Karpas-422 (cell line): ENCODE measurements around the gene CST9L. TPM values are rescaled to one million over a fixed set of nuclear protein-coding genes. Genes with fewer than 3 reads are reported as not detected.

Experiments used
- DNase-seq: peaks from one replicate; pipeline ENCODE4 v3.0.0-alpha.2; 2015
- H2AFZ ChIP-seq: fragments of 200-600 bp; sonication (generic); 2 replicates; pipeline ENCODE4 v1.6.1; 2014; ENCODE audit warnings: antibody characterized with exemption, low read length, mixed read lengths
- H3K27ac ChIP-seq: fragments of 200-600 bp; sonication (generic); 2 replicates; pipeline ENCODE4 v1.5.1; 2014; ENCODE audit warnings: mild to moderate bottlenecking, low read length, moderate library complexity
- H3K27me3 ChIP-seq: fragments of 200-600 bp; sonication (generic); 2 replicates; pipeline ENCODE4 v1.6.1; 2014; ENCODE audit warnings: low read length, mixed read lengths
- H3K36me3 ChIP-seq: fragments of 200-600 bp; sonication (generic); 2 replicates; pipeline ENCODE4 v1.6.1; 2014; ENCODE audit warnings: low read length, mixed read lengths; ENCODE audit not compliant: insufficient read depth
- H3K4me1 ChIP-seq: fragments of 200-600 bp; sonication (generic); 2 replicates; pipeline ENCODE4 v1.6.1; 2014; ENCODE audit warnings: mild to moderate bottlenecking, low read length, mixed read lengths
- H3K4me2 ChIP-seq: fragments of 200-600 bp; sonication (generic); 2 replicates; pipeline ENCODE4 v1.6.1; 2014; ENCODE audit warnings: low read length, low read depth, mild to moderate bottlenecking; ENCODE audit not compliant: poor library complexity, severe bottlenecking
- H3K4me3 ChIP-seq: fragments of 200-600 bp; sonication (generic); 2 replicates; pipeline ENCODE4 v1.5.1; 2014; ENCODE audit warnings: mild to moderate bottlenecking, antibody characterized with exemption, low read length, mixed read lengths
- H3K79me2 ChIP-seq: fragments of 200-600 bp; sonication (generic); 2 replicates; pipeline ENCODE4 v1.6.1; 2014; ENCODE audit warnings: mild to moderate bottlenecking, low read length, mixed read lengths
- H3K9ac ChIP-seq: fragments of 200-600 bp; sonication (generic); 2 replicates; pipeline ENCODE4 v1.6.0; 2014; ENCODE audit warnings: low read length
- H3K9me2 ChIP-seq: fragments of 200-600 bp; sonication (generic), shearing (Covaris generic); replicated peaks from 2 replicates; pipeline ENCODE4 v1.6.0; 2014; ENCODE audit warnings: mild to moderate bottlenecking, low read length, moderate library complexity; ENCODE audit not compliant: insufficient read depth
- H3K9me3 ChIP-seq: fragments of 300-700, 200-600 bp; sonication (generic); 2 replicates; pipeline ENCODE4 v1.6.1; 2014; ENCODE audit warnings: low read length, mixed read lengths
- H4K20me1 ChIP-seq: fragments of 200-600 bp; sonication (generic); 2 replicates; pipeline ENCODE4 v1.6.1; 2014; ENCODE audit warnings: mild to moderate bottlenecking, antibody characterized with exemption, low read length, low read depth; ENCODE audit not compliant: insufficient read depth
- total RNA-seq: library from RNA; depleted of rRNA; stranded (reverse); fragments of >200 nt; shearing (Covaris generic); gene quantifications from 2 replicates; pipeline ENCODE4 v1.2.3, GENCODE V29; 2014; ENCODE audit warnings: low replicate concordance

CST9L gene
- total RNA-seq, 1 experiment from 2014 or later: not detected

- H3K4me2 ChIP-seq: no peak within 1 kb of the TSS
Observed at GRCh38 chr20:23605867-23606651, 37.8 kb upstream of the CST9L start, which contains the start of gene CST9. TSS of gene CST9 (minus strand) at chr20:23605917. CDS start at chr20:23605864, 53 bp downstream.

GRCh38 chr20:23604306-23604705 is 36.0 kb upstream of the CST9L start:
- Histone ChIP-seq H3K9me3 (no peaks in the 10 kb centered on the region), H3K4me3 (no peak overlapping the region), H3K36me3 (no peaks in the 10 kb centered on the region), H4K20me1 (no peaks in the 10 kb centered on the region), H2AFZ (no peak overlapping the region), H3K9me2 (no peaks in the 10 kb centered on the region), H3K79me2 (no peaks in the 10 kb centered on the region), H3K9ac (no peak overlapping the region), H3K4me2 (no peak overlapping the region), H3K27ac (no peak overlapping the region), H3K27me3 (no peaks in the 10 kb centered on the region), H3K4me1 (peaks cover 26% of the 10 kb centered on the region)
- DNase-seq: no peak

More at GRCh38 chr20:23605867-23606651, 37.8 kb upstream of the CST9L start, which contains the start of gene CST9:
- H3K9me3 ChIP-seq: no peaks in the 10 kb centered on the region
- H4K20me1 ChIP-seq: no peaks in the 10 kb centered on the region
- no peak within 1 kb of the TSS for H3K9ac ChIP-seq
- no peak within 1 kb of the TSS for H3K4me3 ChIP-seq
- H2AFZ ChIP-seq: no peak within 1 kb of the TSS
- no peaks in the 10 kb centered on the region for H3K36me3 ChIP-seq
- no peak for DNase-seq
- no peaks in the 10 kb centered on the region for H3K27me3 ChIP-seq
- H3K4me1 ChIP-seq: peaks cover 23% of the 10 kb centered on the region
- H3K79me2 ChIP-seq: no peaks in the 10 kb centered on the region
- H3K9me2 ChIP-seq: no peaks in the 10 kb centered on the region
- H3K27ac ChIP-seq: no peak within 1 kb of the TSS

- Histone ChIP-seq H3K9ac (no peak overlapping the region), H3K4me2 (no peak overlapping the region), H3K9me2 (no peaks in the 10 kb centered on the region), H3K27me3 (no peaks in the 10 kb centered on the region), H3K27ac (no peak overlapping the region), H3K4me1 (peaks cover 26% of the 10 kb centered on the region), H3K9me3 (no peaks in the 10 kb centered on the region), H3K36me3 (no peaks in the 10 kb centered on the region), H4K20me1 (no peaks in the 10 kb centered on the region), H2AFZ (no peak overlapping the region), H3K79me2 (no peaks in the 10 kb centered on the region), H3K4me3 (no peak overlapping the region)
- no peak for DNase-seq
Observed at GRCh38 chr20:23603321-23603720, 35.0 kb upstream of the CST9L start.

- H3K4me3 ChIP-seq: no peak overlapping the region
- H4K20me1 ChIP-seq: no peaks in the 10 kb centered on the region
- peaks cover 26% of the 10 kb centered on the region for H3K4me1 ChIP-seq
- no peak overlapping the region for H3K4me2 ChIP-seq
- no peaks in the 10 kb centered on the region for H3K9me3 ChIP-seq
- no peak overlapping the region for H3K9ac ChIP-seq
- H3K27me3 ChIP-seq: no peaks in the 10 kb centered on the region
- no peaks in the 10 kb centered on the region for H3K9me2 ChIP-seq
- no peak for DNase-seq
- no peaks in the 10 kb centered on the region for H3K79me2 ChIP-seq
- H2AFZ ChIP-seq: no peak overlapping the region; the same call in 1 of the 2 replicates
- no peaks in the 10 kb centered on the region for H3K36me3 ChIP-seq
- no peak overlapping the region for H3K27ac ChIP-seq
Observed at GRCh38 chr20:23602699-23603098, 34.4 kb upstream of the CST9L start.

- H3K79me2 ChIP-seq: no peaks in the 10 kb centered on the region
- peaks cover 26% of the 10 kb centered on the region for H3K4me1 ChIP-seq
- H3K27me3 ChIP-seq: no peaks in the 10 kb centered on the region
- no peak overlapping the region for H3K4me3 ChIP-seq
- no peak overlapping the region for H3K27ac ChIP-seq
- no peaks in the 10 kb centered on the region for H3K9me3 ChIP-seq
- no peak overlapping the region for H3K9ac ChIP-seq
- DNase-seq: peak; percentile 49
- no peaks in the 10 kb centered on the region for H4K20me1 ChIP-seq
- no peaks in the 10 kb centered on the region for H3K36me3 ChIP-seq
- no peak overlapping the region for H3K4me2 ChIP-seq
- no peaks in the 10 kb centered on the region for H3K9me2 ChIP-seq
- no peak overlapping the region; the same call in 1 of the 2 replicates for H2AFZ ChIP-seq
Observed at GRCh38 chr20:23602241-23602640, 34.0 kb upstream of the CST9L start.

- no peak overlapping the region for H3K27ac ChIP-seq
- no peak overlapping the region for H3K9ac ChIP-seq
- no peaks in the 10 kb centered on the region for H4K20me1 ChIP-seq
- no peaks in the 10 kb centered on the region for H3K36me3 ChIP-seq
- no peaks in the 10 kb centered on the region for H3K79me2 ChIP-seq
- H3K4me2 ChIP-seq: no peak overlapping the region
- no peak overlapping the region for H3K4me3 ChIP-seq
- H3K9me3 ChIP-seq: no peaks in the 10 kb centered on the region
- no peak overlapping the region for H2AFZ ChIP-seq
- H3K4me1 ChIP-seq: peaks cover 26% of the 10 kb centered on the region
- no peaks in the 10 kb centered on the region for H3K27me3 ChIP-seq
- no peak for DNase-seq
- H3K9me2 ChIP-seq: no peaks in the 10 kb centered on the region
Observed at GRCh38 chr20:23601715-23602114, 33.4 kb upstream of the CST9L start.

GRCh38 chr20:23598481-23598880 is 30.2 kb upstream of the CST9L start:
- Histone ChIP-seq H4K20me1 (no peaks in the 10 kb centered on the region), H3K4me1 (peaks cover 26% of the 10 kb centered on the region), H3K4me3 (no peak overlapping the region), H3K4me2 (no peak overlapping the region), H3K9me2 (no peaks in the 10 kb centered on the region), H3K9ac (no peak overlapping the region), H3K27ac (no peak overlapping the region), H3K27me3 (no peaks in the 10 kb centered on the region), H2AFZ (no peak overlapping the region), H3K36me3 (no peaks in the 10 kb centered on the region), H3K79me2 (no peaks in the 10 kb centered on the region), H3K9me3 (no peaks in the 10 kb centered on the region)
- DNase-seq: no peak

- H3K79me2 ChIP-seq: no peaks in the 10 kb centered on the region
- H3K9me2 ChIP-seq: no peaks in the 10 kb centered on the region
- H3K9ac ChIP-seq: no peak overlapping the region
- no peak for DNase-seq
- H4K20me1 ChIP-seq: no peaks in the 10 kb centered on the region
- H3K4me2 ChIP-seq: no peak overlapping the region
- H3K4me3 ChIP-seq: no peak overlapping the region
- no peaks in the 10 kb centered on the region for H3K36me3 ChIP-seq
- H3K4me1 ChIP-seq: peaks cover 9% of the 10 kb centered on the region
- H3K27me3 ChIP-seq: no peaks in the 10 kb centered on the region
- no peaks in the 10 kb centered on the region for H3K9me3 ChIP-seq
- H2AFZ ChIP-seq: no peak overlapping the region
- H3K27ac ChIP-seq: no peak overlapping the region
Observed at GRCh38 chr20:23596579-23597250, 28.4 kb upstream of the CST9L start.
